GM12874 (cell line): ENCODE measurements around the gene PLIN1.

Experiments used
- TF ChIP-seq, protein P1 (sequence below): IDR thresholded peaks from 2 replicates; pipeline ENCODE4 v1.5.1; 2011; ENCODE audit warnings: low read depth, mild to moderate bottlenecking, control low read depth, low read length, moderate library complexity; ENCODE audit not compliant: insufficient read depth

The PLIN1 gene

DNA sequence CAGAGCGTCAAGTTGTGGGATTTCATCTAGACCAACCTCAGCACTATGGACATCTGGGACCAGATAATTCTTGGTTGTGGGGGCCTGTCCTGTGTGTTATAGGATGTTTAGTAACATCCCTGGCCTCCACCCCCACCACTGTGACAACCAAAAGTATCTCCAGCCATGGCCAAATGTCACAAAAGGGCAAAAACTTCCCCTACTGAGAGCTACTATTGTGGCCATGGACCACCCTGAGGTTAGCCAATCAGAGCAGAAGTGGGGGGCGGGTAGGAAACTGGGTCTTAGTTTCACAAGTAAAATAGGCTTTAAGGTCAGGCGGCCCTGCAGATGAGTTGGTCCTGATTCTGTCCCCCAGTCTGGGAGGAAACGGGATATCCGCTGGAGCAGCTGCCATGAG is 49.3 kb downstream of the PLIN1 start:
- TF ChIP-seq, protein P1, sequence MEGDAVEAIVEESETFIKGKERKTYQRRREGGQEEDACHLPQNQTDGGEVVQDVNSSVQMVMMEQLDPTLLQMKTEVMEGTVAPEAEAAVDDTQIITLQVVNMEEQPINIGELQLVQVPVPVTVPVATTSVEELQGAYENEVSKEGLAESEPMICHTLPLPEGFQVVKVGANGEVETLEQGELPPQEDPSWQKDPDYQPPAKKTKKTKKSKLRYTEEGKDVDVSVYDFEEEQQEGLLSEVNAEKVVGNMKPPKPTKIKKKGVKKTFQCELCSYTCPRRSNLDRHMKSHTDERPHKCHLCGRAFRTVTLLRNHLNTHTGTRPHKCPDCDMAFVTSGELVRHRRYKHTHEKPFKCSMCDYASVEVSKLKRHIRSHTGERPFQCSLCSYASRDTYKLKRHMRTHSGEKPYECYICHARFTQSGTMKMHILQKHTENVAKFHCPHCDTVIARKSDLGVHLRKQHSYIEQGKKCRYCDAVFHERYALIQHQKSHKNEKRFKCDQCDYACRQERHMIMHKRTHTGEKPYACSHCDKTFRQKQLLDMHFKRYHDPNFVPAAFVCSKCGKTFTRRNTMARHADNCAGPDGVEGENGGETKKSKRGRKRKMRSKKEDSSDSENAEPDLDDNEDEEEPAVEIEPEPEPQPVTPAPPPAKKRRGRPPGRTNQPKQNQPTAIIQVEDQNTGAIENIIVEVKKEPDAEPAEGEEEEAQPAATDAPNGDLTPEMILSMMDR, result no peak

DNA sequence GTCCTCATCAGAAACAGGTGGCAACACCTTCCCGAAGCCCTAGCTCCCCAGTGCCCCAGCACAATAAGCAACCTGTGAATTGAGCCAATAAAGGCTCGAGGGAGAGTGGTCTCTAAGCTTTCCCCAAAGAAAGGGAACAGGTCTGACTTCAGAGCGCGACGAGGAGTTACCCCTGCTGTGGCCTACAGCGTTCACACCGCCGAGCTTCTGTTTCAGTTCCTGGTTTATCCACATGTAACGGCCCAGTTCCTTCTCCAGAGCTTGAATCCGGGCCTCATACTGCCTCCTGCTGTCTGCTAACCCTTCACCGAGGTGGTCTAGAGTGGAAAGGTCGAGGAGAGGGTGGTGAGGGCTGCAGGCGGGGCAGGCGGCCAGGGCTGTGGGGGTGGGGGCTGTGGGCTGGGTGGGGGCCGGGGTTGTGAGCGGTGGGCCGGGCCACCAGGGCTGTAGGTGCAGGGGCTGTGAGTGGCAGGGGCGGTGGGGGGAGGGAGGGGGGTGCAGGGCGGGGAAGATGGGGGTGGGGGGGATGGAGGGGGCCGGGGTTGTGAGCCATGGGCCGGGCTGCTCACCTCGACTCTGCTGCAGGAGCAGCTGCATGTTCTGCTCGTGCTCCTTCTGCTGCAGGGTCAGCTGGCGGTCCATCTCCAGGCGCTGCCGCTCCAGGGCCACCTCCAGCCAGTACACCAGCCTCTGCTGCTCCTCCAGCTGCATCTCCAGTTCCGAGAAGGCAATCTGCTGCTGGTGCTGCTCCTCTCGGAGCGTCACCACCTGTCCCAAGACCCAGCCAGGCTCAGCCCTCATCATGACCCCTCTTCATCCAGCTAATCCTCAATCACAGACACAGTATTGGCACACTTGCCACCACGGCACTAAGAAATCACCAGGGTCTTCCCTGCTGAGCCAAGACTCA is 50.1 kb downstream of the PLIN1 start:
- TF ChIP-seq, protein P1, result no peak

DNA sequence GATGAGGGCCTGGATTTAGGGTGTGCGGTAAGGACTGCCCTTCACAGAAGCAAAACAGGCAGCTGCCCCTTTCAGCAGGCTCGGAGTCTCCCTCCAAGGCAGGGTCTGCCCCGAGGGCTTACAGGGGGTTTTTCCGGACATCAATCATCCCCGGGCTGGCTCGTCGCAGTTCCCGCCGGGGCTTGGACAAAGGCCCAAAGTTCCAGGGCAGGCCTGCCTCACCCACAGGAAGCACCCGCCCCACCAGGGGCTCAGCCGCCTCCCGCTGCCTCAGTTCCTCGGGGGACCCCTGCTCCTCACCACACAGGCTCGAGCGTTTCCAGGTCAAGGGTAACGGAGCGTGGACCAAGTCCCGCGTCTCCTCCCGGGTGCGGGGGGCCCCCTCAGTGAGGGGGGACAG is 50.9 kb downstream of the PLIN1 start:
- TF ChIP-seq, protein P1, result no peak

DNA sequence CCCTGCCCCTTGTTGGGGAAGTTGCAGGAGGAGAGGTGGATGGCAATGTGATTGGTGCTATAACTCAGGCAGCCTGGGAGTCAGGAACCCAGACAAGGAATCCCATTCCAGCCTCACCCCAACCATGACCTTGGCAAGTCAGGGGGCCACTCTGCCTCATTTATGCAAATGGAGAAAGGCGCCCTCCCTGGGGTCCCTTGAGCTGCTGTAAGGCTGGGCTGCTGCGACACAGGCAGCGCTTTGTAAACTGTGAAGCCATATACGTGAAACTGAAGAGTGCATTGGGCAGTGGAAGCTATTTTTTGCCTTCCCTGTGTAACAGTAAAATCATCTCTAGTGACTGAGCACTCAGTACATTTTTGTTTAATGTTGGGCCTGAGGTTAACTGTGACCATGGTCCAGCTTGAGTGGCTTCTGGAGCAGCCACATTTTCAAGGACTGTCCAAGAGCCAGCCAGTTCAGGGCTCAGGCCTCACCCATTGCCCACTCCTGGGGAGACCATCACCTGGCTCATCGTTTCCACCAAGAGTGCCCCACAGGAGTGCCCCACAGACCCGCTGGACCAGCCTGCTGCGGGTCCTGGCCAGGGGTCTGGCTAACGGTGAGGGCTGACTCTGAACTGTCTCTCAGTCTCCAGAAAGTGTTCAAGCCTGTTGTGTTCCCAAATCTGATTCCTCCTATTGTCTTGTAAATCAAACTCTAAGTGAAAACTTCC is 51.8 kb downstream of the PLIN1 start:
- TF ChIP-seq, protein P1, result no peak

DNA sequence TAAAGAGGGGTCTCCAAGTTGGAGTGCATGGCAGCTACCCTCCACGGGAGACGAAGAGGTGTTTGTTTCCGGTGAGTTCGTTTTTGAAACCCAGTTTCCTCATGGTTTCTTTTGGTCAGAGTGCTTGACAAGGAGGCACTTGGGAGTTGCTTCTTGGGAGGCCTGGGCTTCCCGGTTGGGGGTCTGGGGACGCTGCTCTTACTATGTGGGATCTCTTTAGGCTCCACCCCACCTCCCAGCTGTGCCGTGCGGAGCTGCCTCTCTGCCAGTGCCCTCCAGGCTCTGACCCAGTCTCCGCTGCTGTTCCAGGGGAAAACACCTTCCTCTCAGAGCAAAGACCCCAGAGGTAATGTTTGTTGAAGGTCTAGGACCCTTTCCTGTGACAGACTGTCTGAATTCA is 53.5 kb downstream of the PLIN1 start:
- TF ChIP-seq, protein P1, result no peak

DNA sequence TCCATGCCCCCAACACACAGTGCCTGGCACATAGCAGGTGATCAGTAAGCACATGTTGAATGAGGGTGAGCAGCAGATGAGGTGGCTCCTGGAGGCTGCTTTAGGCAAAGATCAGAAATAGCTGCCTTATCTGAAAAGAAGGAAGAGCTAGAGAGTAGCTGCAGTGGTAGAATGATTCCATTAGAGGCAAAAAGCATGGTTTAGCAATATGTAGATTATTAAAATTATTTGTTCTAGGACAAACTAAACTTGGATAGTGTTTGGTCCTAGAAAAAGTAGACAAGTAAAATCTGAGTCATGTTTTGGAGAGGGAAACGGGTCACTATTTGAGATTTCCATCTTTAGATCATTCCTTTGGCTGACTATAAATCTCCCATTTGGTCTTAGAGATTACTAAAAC is 56.0 kb downstream of the PLIN1 start:
- TF ChIP-seq, protein P1, result no peak

DNA sequence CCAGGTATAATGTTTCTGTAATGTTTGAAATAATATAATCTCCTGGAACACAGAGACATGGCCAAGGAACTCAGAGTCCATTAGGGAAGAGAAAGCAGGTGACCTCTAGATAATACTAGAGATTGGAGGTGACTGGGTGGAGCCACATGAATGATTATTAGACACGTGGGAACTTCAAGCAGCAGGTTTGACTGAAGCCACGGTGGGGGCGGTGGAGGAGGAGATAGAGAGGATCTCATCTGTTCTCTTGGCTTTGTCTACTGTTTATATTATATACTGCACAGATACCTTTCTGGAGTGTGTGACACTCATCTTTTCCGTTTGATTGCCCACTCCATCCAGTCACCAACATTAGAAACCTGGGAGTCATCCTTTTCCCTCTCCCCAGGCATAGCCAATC is 57.6 kb downstream of the PLIN1 start:
- TF ChIP-seq, protein P1, result no peak
